Neural cell (in vitro differentiated cells): ENCODE results near the gene EYA4. TPM values are rescaled to one million over a fixed set of nuclear protein-coding genes. Genes with fewer than 3 reads are reported as not detected.

Experiments used
- H2AFZ ChIP-seq: fragments of 200-600, 300-800 bp; sonication (generic), shearing (Covaris generic); 2 replicates; pipeline ENCODE4 v1.6.0; 2014; ENCODE audit warnings: low read depth, mild to moderate bottlenecking, antibody characterized with exemption, low read length, moderate library complexity
- H3F3A ChIP-seq: fragments of 200-600 bp; shearing (Covaris generic); 2 replicates; pipeline ENCODE4 v1.6.1; 2016; ENCODE audit warnings: mild to moderate bottlenecking, moderate library complexity, mixed read lengths, antibody characterized with exemption, low read length; ENCODE audit not compliant: insufficient read depth, poor library complexity, severe bottlenecking
- H3K27ac ChIP-seq: fragments of 200-600, 300-800 bp; sonication (generic), shearing (Covaris generic); 2 replicates; pipeline ENCODE4 v1.5.1; 2014; ENCODE audit warnings: mild to moderate bottlenecking, low read length, moderate library complexity
- H3K27me3 ChIP-seq: fragments of 300-800, 200-600 bp; sonication (generic), shearing (Covaris generic); 2 replicates; pipeline ENCODE4 v1.6.0; 2014; ENCODE audit warnings: mild to moderate bottlenecking, low read depth, low read length, moderate library complexity; ENCODE audit not compliant: insufficient read depth
- H3K36me3 ChIP-seq: fragments of 300-800, 200-600 bp; sonication (generic), shearing (Covaris generic); 2 replicates; pipeline ENCODE4 v1.5.1; 2014; ENCODE audit warnings: mild to moderate bottlenecking, antibody characterized with exemption, low read length, moderate library complexity; ENCODE audit not compliant: insufficient read depth
- H3K4me2 ChIP-seq: fragments of 300-800, 200-600 bp; sonication (generic), shearing (Covaris generic); 2 replicates; pipeline ENCODE4 v1.6.0; 2014; ENCODE audit warnings: mild to moderate bottlenecking, low read length
- H3K4me3 ChIP-seq: fragments of 300-800, 200-600 bp; sonication (generic), shearing (Covaris generic); 2 replicates; pipeline ENCODE4 v1.5.1; 2014; ENCODE audit warnings: mild to moderate bottlenecking, low read length, moderate library complexity
- H3K79me2 ChIP-seq: fragments of 200-600 bp; shearing (Covaris generic); replicated peaks from 2 replicates; pipeline ENCODE4 v1.6.0; 2014; ENCODE audit warnings: mild to moderate bottlenecking, low read length, moderate library complexity; ENCODE audit not compliant: insufficient read depth
- H3K9ac ChIP-seq: fragments of 300-800, 200-600 bp; sonication (generic), shearing (Covaris generic); 2 replicates; pipeline ENCODE4 v1.6.1; 2016; ENCODE audit warnings: mild to moderate bottlenecking, low read length, mixed read lengths
- H3K9me2 ChIP-seq: fragments of 200-600 bp; shearing (Covaris generic); 2 replicates; pipeline ENCODE4 v1.6.1; 2016; ENCODE audit warnings: mild to moderate bottlenecking, low read length, mixed read lengths; ENCODE audit not compliant: insufficient read depth
- H3K9me3 ChIP-seq: fragments of 200-600, 300-800 bp; sonication (generic), shearing (Covaris generic); 2 replicates; pipeline ENCODE4 v1.6.1; 2016; ENCODE audit warnings: mild to moderate bottlenecking, mixed run types, low read length, moderate library complexity, mixed read lengths
- H4K20me1 ChIP-seq: fragments of 200-600 bp; shearing (Covaris generic); 2 replicates; pipeline ENCODE4 v1.6.1; 2016; ENCODE audit warnings: mild to moderate bottlenecking, mixed run types; ENCODE audit not compliant: insufficient read depth
- EP300 ChIP-seq: fragments of 450-650 bp; conservative IDR thresholded peaks from 2 replicates; pipeline ENCODE4 v1.6.1; 2014; ENCODE audit warnings: antibody characterized with exemption, mild to moderate bottlenecking, moderate library complexity; ENCODE audit not compliant: poor library complexity, severe bottlenecking
- EZH2 ChIP-seq: fragments of 200-600, 300-800 bp; shearing (Covaris generic), sonication (generic); IDR thresholded peaks from 2 replicates; pipeline ENCODE4 v1.6.1; 2014; ENCODE audit warnings: antibody characterized with exemption, low read length, borderline replicate concordance, mild to moderate bottlenecking; ENCODE audit not compliant: insufficient read depth, poor library complexity, severe bottlenecking
- MXI1 ChIP-seq: fragments of 450-650 bp; conservative IDR thresholded peaks from 2 replicates; pipeline ENCODE4 v1.6.1; 2014; ENCODE audit warnings: antibody characterized with exemption, mild to moderate bottlenecking; ENCODE audit not compliant: poor library complexity, severe bottlenecking
- POLR2AphosphoS5 ChIP-seq: IDR thresholded peaks from 2 replicates; pipeline ENCODE4 v1.6.1; 2012
- RAD21 ChIP-seq: fragments of 450-650 bp; conservative IDR thresholded peaks from 2 replicates; pipeline ENCODE4 v1.6.1; 2014; ENCODE audit warnings: antibody characterized with exemption, mild to moderate bottlenecking, moderate library complexity
- SMC3 ChIP-seq: fragments of 450-650 bp; conservative IDR thresholded peaks from 2 replicates; pipeline ENCODE4 v1.6.1; 2014; ENCODE audit warnings: antibody characterized with exemption, mild to moderate bottlenecking, moderate library complexity; ENCODE audit not compliant: poor library complexity
- TAF1 ChIP-seq: IDR thresholded peaks from 2 replicates; pipeline ENCODE4 v1.6.1; 2012; ENCODE audit warnings: low read depth
- polyA plus RNA-seq: library from polyadenylated mRNA; depleted of rRNA; stranded (reverse); fragments of >200 nt; gene quantifications from 2 replicates; pipeline ENCODE4 v1.2.3, GENCODE V29; 2014
- TF ChIP-seq, protein P1 (sequence below): IDR thresholded peaks from 2 replicates; pipeline ENCODE4 v1.6.1; 2012; ENCODE audit warnings: borderline replicate concordance
- TF ChIP-seq, protein P2 (sequence below): fragments of 450-650 bp; IDR thresholded peaks from 2 replicates; pipeline ENCODE4 v1.5.1; 2014; ENCODE audit warnings: antibody characterized with exemption, mild to moderate bottlenecking, moderate library complexity; ENCODE audit not compliant: poor library complexity, severe bottlenecking

EYA4 gene
- polyA plus RNA-seq, 1 donor from 2014 or later, result 2.6 TPM

DNA sequence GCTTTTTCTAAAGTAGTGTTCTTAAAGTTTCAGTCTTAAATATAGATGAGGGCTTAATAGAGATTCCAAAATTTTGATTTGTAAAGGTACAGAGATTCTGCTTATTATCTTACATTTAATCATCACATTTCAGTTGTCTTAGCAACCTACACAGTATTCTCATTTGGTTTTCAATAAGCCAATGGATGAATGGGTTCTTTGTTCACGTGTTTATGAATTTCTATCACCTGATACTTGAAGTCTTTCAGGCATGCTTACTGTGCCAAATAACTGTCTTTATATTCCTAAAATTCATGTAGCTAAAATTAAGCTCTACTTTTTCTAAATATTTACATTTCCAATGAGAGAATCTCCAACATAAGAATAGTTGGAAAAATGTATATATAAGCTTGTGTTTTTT, 152.7 kb downstream of the EYA4 start:
- Histone ChIP-seq H3K9me3 (no peaks in the 10 kb centered on the region), H3K4me2 (peak overlapping the region; percentile 0), H3K9ac (no peak overlapping the region), H3K36me3 (no peaks in the 10 kb centered on the region), H3K27ac (peak overlapping the region; percentile 63), H3K79me2 (no peaks in the 10 kb centered on the region), H3K27me3 (no peaks in the 10 kb centered on the region), H3K4me3 (no peak overlapping the region), H4K20me1 (no peaks in the 10 kb centered on the region), H3K9me2 (no peaks in the 10 kb centered on the region), H2AFZ (no peak overlapping the region), H3F3A (no peaks in the 10 kb centered on the region)
- TF ChIP-seq TAF1, result no peak
- no peak for TF ChIP-seq EZH2
- no peak for TF ChIP-seq SMC3
- TF ChIP-seq, protein P1, sequence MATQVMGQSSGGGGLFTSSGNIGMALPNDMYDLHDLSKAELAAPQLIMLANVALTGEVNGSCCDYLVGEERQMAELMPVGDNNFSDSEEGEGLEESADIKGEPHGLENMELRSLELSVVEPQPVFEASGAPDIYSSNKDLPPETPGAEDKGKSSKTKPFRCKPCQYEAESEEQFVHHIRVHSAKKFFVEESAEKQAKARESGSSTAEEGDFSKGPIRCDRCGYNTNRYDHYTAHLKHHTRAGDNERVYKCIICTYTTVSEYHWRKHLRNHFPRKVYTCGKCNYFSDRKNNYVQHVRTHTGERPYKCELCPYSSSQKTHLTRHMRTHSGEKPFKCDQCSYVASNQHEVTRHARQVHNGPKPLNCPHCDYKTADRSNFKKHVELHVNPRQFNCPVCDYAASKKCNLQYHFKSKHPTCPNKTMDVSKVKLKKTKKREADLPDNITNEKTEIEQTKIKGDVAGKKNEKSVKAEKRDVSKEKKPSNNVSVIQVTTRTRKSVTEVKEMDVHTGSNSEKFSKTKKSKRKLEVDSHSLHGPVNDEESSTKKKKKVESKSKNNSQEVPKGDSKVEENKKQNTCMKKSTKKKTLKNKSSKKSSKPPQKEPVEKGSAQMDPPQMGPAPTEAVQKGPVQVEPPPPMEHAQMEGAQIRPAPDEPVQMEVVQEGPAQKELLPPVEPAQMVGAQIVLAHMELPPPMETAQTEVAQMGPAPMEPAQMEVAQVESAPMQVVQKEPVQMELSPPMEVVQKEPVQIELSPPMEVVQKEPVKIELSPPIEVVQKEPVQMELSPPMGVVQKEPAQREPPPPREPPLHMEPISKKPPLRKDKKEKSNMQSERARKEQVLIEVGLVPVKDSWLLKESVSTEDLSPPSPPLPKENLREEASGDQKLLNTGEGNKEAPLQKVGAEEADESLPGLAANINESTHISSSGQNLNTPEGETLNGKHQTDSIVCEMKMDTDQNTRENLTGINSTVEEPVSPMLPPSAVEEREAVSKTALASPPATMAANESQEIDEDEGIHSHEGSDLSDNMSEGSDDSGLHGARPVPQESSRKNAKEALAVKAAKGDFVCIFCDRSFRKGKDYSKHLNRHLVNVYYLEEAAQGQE, result no peak
- TF ChIP-seq, protein P2, sequence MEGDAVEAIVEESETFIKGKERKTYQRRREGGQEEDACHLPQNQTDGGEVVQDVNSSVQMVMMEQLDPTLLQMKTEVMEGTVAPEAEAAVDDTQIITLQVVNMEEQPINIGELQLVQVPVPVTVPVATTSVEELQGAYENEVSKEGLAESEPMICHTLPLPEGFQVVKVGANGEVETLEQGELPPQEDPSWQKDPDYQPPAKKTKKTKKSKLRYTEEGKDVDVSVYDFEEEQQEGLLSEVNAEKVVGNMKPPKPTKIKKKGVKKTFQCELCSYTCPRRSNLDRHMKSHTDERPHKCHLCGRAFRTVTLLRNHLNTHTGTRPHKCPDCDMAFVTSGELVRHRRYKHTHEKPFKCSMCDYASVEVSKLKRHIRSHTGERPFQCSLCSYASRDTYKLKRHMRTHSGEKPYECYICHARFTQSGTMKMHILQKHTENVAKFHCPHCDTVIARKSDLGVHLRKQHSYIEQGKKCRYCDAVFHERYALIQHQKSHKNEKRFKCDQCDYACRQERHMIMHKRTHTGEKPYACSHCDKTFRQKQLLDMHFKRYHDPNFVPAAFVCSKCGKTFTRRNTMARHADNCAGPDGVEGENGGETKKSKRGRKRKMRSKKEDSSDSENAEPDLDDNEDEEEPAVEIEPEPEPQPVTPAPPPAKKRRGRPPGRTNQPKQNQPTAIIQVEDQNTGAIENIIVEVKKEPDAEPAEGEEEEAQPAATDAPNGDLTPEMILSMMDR, result no peak
- no peak for TF ChIP-seq EP300
- no peak for TF ChIP-seq MXI1
- no peak for TF ChIP-seq RAD21

- H3K9me2 ChIP-seq, result no peaks in the 10 kb centered on the region
- H3F3A ChIP-seq, result no peaks in the 10 kb centered on the region
- no peak overlapping the region for H3K9ac ChIP-seq
- H4K20me1 ChIP-seq, result no peaks in the 10 kb centered on the region
- no peaks in the 10 kb centered on the region for H3K9me3 ChIP-seq
- TF ChIP-seq POLR2AphosphoS5 (peak; percentile 41), EP300 (peak; percentile 80), EZH2 (no peak), SMC3 (no peak)
- H3K4me3 ChIP-seq, result peak overlapping the region; percentile 32
- no peaks in the 10 kb centered on the region for H3K79me2 ChIP-seq
- H3K4me2 ChIP-seq, result peak overlapping the region; percentile 0
- H3K36me3 ChIP-seq, result no peaks in the 10 kb centered on the region
- peak overlapping the region; percentile 63 for H3K27ac ChIP-seq
- H3K27me3 ChIP-seq, result no peaks in the 10 kb centered on the region
- H2AFZ ChIP-seq, result no peak overlapping the region
Measured at GRCh38 chr6:133394630-133395029, 153.5 kb downstream of the EYA4 start.
